DND-41 (cell line): ENCODE measurements around the gene DHX34.

Experiments used
- EZH2 ChIP-seq: IDR thresholded peaks from 3 replicates; pipeline ENCODE4 v1.6.1; 2012; ENCODE audit warnings: borderline replicate concordance, low read depth, mild to moderate bottlenecking, moderate library complexity, low read length, inconsistent platforms; ENCODE audit not compliant: severe bottlenecking
- TF ChIP-seq, protein P1 (sequence below): IDR thresholded peaks from 2 replicates; pipeline ENCODE4 v1.5.1; 2012; ENCODE audit warnings: borderline replicate concordance, low read length, moderate library complexity, mild to moderate bottlenecking; ENCODE audit not compliant: poor library complexity, severe bottlenecking; ENCODE audit errors: extremely low read depth

- TF ChIP-seq, protein P1, sequence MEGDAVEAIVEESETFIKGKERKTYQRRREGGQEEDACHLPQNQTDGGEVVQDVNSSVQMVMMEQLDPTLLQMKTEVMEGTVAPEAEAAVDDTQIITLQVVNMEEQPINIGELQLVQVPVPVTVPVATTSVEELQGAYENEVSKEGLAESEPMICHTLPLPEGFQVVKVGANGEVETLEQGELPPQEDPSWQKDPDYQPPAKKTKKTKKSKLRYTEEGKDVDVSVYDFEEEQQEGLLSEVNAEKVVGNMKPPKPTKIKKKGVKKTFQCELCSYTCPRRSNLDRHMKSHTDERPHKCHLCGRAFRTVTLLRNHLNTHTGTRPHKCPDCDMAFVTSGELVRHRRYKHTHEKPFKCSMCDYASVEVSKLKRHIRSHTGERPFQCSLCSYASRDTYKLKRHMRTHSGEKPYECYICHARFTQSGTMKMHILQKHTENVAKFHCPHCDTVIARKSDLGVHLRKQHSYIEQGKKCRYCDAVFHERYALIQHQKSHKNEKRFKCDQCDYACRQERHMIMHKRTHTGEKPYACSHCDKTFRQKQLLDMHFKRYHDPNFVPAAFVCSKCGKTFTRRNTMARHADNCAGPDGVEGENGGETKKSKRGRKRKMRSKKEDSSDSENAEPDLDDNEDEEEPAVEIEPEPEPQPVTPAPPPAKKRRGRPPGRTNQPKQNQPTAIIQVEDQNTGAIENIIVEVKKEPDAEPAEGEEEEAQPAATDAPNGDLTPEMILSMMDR: no peak
- TF ChIP-seq EZH2: no peak
Observed at GRCh38 chr19:47373246-47374240, 24.4 kb downstream of the DHX34 start.
